HL-60 (cell line): ENCODE measurements around the gene ATP6V1E1.

Experiments
- DNase-seq, 2 experiments: peaks; one replicate each; pipeline ENCODE4 v3.0.0-alpha.2; 2010 to 2020; ENCODE audit warnings: low read depth in 1 of 2, low spot score in 1 of 2
- H3K27ac ChIP-seq: fragments of 250-450 bp; sonication (Bioruptor Pico); replicated peaks from 2 replicates; pipeline ENCODE4 v1.5.1; 2020; ENCODE audit warnings: mild to moderate bottlenecking, moderate library complexity
- H3K27me3 ChIP-seq: fragments of 250-450 bp; sonication (Bioruptor Pico); 2 replicates; pipeline ENCODE4 v1.5.1; 2021; ENCODE audit warnings: mild to moderate bottlenecking, moderate library complexity; ENCODE audit not compliant: insufficient read depth, poor library complexity, severe bottlenecking
- H3K4me3 ChIP-seq: replicated peaks from 2 replicates; pipeline ENCODE4 v1.5.1; 2011; ENCODE audit warnings: mild to moderate bottlenecking, control low read depth, low read length; ENCODE audit not compliant: insufficient read depth
- GABPA ChIP-seq: IDR thresholded peaks from 2 replicates; pipeline ENCODE4 v1.6.1; 2012; ENCODE audit warnings: low read depth
- POLR2AphosphoS5 ChIP-seq: IDR thresholded peaks from 2 replicates; pipeline ENCODE4 v1.6.1; 2012; ENCODE audit warnings: low read depth
- SPI1 ChIP-seq: IDR thresholded peaks from 2 replicates; pipeline ENCODE4 v1.6.1; 2012; ENCODE audit warnings: low read depth, mild to moderate bottlenecking, borderline replicate concordance
- TF ChIP-seq, protein P1 (sequence below): IDR thresholded peaks from one replicate; pipeline ENCODE4 v1.5.1; 2011; ENCODE audit warnings: low read length, control low read depth, inconsistent platforms; ENCODE audit not compliant: insufficient read depth
- TF ChIP-seq, protein P2 (sequence below): IDR thresholded peaks from 2 replicates; pipeline ENCODE4 v1.6.1; 2012; ENCODE audit warnings: low read depth; ENCODE audit not compliant: insufficient replicate concordance

Gene ATP6V1E1

DNA sequence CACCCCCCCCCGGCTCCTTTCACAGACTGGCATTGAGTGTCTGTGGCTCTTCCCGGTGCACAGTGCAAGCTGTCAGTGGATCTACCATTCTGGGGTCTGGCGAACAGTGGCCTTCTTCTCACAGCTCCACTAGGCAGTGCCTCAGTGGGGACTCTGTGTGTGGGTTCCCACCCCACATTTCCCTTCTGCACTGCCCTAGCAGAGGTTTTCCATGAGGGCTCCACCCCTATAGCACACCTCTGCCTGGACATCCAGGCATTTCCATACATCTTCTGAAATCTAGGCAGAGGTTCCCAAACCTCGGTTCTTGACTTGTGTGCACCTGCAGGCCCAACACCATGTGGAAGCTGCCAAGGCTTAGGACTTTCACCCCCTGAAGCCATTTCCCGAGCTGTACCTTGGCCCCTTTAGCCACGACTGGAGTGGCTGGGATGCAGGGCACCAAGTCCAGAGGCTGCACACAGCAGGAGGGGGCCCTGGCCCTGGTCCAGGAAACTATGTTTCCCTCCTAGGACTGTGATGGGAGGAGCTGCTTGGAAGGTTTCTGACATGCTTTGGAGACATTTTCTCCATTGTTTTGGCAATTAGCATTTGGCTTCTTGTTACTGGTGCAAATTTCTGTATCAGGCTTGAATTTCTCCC lies 36.0 kb upstream of the ATP6V1E1 start:
- Histone ChIP-seq H3K27ac (peak overlapping the region; percentile 56), H3K4me3 (no peak overlapping the region), H3K27me3 (no peaks in the 10 kb centered on the region)
- TF ChIP-seq GABPA = no peak
- no peak for TF ChIP-seq SPI1
- TF ChIP-seq, protein P1, sequence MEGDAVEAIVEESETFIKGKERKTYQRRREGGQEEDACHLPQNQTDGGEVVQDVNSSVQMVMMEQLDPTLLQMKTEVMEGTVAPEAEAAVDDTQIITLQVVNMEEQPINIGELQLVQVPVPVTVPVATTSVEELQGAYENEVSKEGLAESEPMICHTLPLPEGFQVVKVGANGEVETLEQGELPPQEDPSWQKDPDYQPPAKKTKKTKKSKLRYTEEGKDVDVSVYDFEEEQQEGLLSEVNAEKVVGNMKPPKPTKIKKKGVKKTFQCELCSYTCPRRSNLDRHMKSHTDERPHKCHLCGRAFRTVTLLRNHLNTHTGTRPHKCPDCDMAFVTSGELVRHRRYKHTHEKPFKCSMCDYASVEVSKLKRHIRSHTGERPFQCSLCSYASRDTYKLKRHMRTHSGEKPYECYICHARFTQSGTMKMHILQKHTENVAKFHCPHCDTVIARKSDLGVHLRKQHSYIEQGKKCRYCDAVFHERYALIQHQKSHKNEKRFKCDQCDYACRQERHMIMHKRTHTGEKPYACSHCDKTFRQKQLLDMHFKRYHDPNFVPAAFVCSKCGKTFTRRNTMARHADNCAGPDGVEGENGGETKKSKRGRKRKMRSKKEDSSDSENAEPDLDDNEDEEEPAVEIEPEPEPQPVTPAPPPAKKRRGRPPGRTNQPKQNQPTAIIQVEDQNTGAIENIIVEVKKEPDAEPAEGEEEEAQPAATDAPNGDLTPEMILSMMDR = no peak
- TF ChIP-seq POLR2AphosphoS5 = no peak
- DNase-seq = no peak

- TF ChIP-seq, protein P1 = no peak
- no peak for TF ChIP-seq GABPA
- TF ChIP-seq SPI1 = no peak
- TF ChIP-seq, protein P2, sequence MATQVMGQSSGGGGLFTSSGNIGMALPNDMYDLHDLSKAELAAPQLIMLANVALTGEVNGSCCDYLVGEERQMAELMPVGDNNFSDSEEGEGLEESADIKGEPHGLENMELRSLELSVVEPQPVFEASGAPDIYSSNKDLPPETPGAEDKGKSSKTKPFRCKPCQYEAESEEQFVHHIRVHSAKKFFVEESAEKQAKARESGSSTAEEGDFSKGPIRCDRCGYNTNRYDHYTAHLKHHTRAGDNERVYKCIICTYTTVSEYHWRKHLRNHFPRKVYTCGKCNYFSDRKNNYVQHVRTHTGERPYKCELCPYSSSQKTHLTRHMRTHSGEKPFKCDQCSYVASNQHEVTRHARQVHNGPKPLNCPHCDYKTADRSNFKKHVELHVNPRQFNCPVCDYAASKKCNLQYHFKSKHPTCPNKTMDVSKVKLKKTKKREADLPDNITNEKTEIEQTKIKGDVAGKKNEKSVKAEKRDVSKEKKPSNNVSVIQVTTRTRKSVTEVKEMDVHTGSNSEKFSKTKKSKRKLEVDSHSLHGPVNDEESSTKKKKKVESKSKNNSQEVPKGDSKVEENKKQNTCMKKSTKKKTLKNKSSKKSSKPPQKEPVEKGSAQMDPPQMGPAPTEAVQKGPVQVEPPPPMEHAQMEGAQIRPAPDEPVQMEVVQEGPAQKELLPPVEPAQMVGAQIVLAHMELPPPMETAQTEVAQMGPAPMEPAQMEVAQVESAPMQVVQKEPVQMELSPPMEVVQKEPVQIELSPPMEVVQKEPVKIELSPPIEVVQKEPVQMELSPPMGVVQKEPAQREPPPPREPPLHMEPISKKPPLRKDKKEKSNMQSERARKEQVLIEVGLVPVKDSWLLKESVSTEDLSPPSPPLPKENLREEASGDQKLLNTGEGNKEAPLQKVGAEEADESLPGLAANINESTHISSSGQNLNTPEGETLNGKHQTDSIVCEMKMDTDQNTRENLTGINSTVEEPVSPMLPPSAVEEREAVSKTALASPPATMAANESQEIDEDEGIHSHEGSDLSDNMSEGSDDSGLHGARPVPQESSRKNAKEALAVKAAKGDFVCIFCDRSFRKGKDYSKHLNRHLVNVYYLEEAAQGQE = no peak
- TF ChIP-seq POLR2AphosphoS5 = no peak
- H3K27me3 ChIP-seq = no peaks in the 10 kb centered on the region
- H3K27ac ChIP-seq = no peak overlapping the region; the same call in 1 of the 2 replicates
- H3K4me3 ChIP-seq = no peak overlapping the region
- DNase-seq = no peak
These were observed 28.4 kb upstream of the ATP6V1E1 start for GRCh38 chr22:17656870-17657395.

DNA sequence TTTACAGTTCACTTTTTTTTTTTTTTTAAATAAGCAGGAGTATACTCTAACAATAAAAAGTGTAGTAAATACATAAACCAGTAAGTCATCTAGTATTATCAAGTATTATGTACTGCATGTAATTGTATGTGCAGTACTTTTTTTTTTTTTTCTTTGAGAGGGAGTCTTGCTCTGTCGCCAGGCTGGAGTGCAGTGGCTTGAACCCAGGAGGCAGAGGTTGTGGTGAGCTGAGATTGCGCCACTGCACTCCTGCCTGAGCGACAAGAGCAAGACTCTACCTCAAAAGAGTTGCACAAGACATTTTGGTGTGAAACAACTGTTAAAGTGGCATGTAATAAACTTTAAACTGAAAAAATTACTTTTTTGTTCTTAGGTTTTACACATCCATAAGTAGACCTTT lies 26.7 kb upstream of the ATP6V1E1 start:
- no peak overlapping the region for H3K4me3 ChIP-seq
- DNase-seq = peak; percentile 88 to 95
- TF ChIP-seq, protein P1 = no peak
- TF ChIP-seq, protein P2 = no peak
- TF ChIP-seq GABPA = no peak
- no peak for TF ChIP-seq POLR2AphosphoS5
- TF ChIP-seq SPI1 = no peak
- peak overlapping the region; percentile 81 for H3K27ac ChIP-seq
- H3K27me3 ChIP-seq = no peaks in the 10 kb centered on the region
